Mammary epithelial cell (primary cell): ENCODE results near the gene CCL11.

ENCODE experiments used
- EZH2 ChIP-seq: IDR thresholded peaks from 2 replicates; pipeline ENCODE4 v1.6.1; 2012; ENCODE audit warnings: low read length, inconsistent platforms, borderline replicate concordance
- TF ChIP-seq, protein P1 (sequence below), 2 donors: IDR thresholded peaks in 1 of 2; conservative IDR thresholded peaks in 1 of 2; 2 replicates each; pipeline ENCODE4 v1.5.1; 2011 to 2012; ENCODE audit warnings: inconsistent platforms in 2 of 2, low read length in 2 of 2, mild to moderate bottlenecking in 2 of 2, control low read depth in 1 of 2, low read depth in 1 of 2; ENCODE audit not compliant: insufficient read depth in 1 of 2; ENCODE audit errors: extremely low read depth in 1 of 2

DNA sequence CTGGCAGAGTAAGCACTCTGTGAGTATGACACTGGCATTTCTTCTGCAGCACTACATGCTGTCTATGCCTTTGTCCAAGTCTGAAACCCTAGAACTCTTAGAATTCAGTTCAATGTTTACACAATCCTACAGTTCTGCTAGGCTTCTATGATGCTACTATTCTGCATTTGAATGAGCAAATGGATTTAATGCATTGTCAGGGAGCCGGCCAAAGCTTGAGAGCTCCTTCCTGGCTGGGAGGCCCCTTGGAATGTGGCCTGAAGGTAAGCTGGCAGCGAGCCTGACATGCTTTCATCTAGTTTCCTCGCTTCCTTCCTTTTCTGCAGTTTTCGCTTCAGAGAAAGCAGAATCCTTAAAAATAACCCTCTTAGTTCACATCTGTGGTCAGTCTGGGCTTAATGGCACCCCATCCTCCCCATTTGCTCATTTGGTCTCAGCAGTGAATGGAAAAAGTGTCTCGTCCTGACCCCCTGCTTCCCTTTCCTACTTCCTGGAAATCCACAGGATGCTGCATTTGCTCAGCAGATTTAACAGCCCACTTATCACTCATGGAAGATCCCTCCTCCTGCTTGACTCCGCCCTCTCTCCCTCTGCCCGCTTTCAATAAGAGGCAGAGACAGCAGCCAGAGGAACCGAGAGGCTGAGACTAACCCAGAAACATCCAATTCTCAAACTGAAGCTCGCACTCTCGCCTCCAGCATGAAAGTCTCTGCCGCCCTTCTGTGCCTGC, 30.7 kb upstream of the CCL11 start, which contains the start of gene CCL2:
- TF ChIP-seq, protein P1, sequence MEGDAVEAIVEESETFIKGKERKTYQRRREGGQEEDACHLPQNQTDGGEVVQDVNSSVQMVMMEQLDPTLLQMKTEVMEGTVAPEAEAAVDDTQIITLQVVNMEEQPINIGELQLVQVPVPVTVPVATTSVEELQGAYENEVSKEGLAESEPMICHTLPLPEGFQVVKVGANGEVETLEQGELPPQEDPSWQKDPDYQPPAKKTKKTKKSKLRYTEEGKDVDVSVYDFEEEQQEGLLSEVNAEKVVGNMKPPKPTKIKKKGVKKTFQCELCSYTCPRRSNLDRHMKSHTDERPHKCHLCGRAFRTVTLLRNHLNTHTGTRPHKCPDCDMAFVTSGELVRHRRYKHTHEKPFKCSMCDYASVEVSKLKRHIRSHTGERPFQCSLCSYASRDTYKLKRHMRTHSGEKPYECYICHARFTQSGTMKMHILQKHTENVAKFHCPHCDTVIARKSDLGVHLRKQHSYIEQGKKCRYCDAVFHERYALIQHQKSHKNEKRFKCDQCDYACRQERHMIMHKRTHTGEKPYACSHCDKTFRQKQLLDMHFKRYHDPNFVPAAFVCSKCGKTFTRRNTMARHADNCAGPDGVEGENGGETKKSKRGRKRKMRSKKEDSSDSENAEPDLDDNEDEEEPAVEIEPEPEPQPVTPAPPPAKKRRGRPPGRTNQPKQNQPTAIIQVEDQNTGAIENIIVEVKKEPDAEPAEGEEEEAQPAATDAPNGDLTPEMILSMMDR (conservative IDR thresholded peaks at IDR 0.05 in 1 of 2, IDR thresholded peaks at IDR 0.05 in 1 of 2; ENCODE audit: extremely low read depth in 1 of 2, insufficient read depth in 1 of 2, low read depth in 1 of 2, low read length in 2 of 2): no peak
- no peak for TF ChIP-seq EZH2
